ENCODE data around the gene DNAH6.

The DNAH6 gene

DNA sequence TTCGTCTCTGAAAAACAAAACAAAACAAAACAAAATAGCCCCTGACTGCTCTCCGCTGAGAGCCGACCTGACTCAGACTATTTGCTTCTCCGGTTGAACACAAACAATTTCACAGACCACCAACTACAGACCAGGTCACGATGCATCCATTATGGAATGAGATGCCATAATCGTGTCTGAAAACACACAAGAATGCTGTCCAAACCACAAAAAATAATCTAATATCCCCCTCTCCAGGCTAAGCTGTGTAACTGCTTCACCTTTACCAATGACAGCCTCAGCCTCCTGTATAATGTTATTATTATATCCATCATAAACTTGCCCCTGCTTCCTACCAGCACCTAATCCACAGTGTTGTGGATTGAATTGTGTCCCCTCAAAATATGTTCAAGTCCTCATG lies 114.7 kb downstream of the DNAH6 start:
- DNase-seq (ENCODE audit: low read depth in 1 of 2, low spot score in 1 of 2), result no peak

DNA sequence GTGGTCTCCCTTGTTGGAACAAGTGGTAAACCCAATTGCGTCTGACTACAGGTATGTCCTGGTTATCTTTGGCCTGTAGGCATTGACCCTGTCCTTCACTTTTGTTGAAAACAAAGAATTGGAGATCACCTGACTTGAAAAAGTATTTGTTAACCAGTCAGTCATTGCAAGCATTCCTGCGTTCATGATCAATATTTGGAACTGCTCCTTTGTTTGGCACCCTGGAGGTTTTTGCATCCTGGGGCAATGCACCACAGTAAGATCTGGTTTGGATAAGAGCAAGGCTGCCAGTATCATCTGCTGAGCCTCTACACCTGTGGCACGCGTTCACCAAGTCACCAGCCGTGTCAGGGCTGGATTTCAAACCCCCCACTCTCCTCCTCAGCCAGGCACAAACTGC lies 115.7 kb downstream of the DNAH6 start:
- no peak for DNase-seq (ENCODE audit: low read depth in 1 of 2, low spot score in 1 of 2)

DNA sequence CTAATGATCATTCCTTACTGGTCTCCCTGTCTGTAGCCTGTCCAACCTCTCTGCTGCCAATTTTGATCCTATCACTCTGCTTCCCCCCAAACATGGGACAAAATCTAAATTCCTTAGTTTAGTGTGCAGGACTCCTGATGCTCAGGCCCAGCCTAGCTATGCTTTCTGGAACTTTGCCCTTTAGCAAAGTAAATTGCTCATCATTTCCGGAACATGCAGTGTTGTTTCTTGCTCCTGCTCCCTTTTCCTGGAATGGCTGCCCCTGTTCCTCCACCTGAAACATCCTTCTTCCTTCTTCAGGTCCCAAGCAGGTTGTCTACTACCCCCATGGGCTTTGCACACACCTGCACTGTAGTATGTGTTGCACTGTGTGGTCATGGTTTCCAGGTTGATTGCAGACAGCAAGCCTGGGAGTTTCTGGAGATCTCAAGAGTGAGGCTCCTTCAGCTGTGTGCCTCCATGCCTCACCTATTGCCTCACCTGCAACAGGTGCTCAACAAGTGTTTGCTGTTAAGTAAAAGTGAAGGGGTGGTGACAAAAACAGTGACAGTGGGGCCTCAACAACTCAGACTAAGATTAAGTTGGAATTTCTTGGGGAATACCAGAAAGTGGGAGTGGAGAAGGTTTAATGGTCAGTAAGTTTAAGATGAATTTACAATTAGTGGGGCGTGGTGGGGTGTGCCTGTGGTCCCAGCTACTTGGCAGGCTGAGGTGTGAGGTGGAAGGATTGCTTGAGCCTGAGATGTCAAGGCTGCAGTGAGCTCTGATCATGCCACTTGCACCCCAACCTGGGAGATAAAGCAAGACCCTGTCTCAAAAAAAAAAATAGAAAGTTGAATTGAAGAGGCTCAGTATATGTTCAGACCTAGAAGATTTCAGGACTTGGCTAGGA lies 120.0 kb downstream of the DNAH6 start:
- DNase-seq (ENCODE audit: low read depth in 1 of 2, low spot score in 1 of 2), result no peak

DNA sequence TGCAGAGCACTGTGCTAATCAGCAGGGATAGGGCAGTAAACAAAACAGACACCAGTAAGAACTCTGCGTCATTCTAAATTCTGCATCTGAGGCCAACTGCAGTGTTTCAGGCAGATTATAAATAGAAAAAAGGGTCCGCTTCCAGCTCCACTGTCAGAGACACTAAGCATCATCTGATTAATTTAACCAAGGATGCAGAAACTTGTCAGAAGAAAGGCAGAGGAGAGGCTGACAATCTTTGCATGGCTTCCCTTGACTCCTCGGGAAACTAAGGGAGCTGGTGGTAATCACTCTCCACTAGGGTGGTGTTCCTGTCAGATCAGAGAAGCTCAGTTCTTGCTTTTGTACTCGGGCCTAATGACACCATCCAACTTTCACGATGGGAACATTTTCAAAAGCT lies 123.5 kb downstream of the DNAH6 start:
- no peak for DNase-seq (ENCODE audit: low read depth in 1 of 2, low spot score in 1 of 2)

DNA sequence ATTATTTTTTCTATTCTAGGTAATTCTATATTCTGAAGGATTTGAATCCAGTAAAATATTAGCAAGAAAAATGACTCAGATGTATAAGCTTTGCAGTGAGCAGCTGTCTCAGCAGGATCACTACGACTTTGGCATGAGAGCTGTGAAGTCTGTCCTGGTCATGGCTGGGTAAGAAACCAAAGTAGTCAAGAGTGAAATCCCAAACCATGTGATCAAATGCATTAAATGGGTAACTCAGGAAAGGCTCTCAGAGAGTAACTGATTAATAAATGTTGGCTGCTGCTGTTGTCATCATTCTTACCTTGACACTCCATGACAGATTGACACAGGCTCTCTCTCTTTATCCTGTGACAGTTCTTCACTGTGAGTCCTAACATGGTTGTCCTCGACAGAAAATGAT lies 124.1 kb downstream of the DNAH6 start:
- DNase-seq (ENCODE audit: low read depth in 1 of 2, low spot score in 1 of 2), result no peak

DNA sequence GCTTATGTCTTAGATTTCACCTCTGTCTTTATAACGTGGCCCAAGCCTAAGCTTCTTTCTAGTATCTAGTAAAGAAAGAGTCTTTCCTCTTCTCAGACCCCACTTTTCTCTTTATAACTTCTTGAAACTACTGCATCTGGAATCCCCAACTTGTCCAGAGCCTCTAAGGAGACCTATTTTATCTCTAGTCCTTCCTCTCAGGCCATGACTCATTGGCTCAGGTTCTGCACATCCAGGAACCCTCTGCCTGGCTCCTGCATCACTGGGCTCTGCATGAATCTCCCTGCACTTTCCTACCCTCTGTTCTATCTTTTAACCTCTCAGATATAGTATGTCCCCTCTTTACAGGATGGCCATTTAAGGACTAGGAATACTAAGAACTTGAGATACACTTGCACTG lies 124.7 kb downstream of the DNAH6 start:
- DNase-seq (ENCODE audit: low read depth in 1 of 2, low spot score in 1 of 2), result no peak

DNA sequence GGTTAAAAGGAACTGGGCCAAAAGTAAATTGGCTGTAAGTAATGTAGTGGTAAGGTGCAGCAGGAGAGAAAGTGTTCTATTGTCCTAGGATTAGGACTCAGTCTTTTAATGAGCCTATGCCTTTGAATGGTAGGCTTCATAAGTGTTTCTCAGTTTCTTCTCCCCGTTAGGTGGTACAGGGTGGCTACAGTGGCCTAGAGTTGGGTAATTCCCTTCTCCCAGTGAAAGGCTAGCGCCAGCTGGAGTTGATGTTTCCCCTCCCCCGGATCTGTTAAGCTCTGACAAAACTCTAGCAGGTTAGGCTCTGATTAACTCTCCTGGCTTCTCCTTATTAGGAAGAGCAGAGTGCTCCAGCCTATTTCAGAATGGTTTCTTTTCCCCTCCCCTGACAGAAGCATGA lies 127.7 kb downstream of the DNAH6 start:
- DNase-seq (ENCODE audit: low read depth in 1 of 2, low spot score in 1 of 2), result no peak

DNA sequence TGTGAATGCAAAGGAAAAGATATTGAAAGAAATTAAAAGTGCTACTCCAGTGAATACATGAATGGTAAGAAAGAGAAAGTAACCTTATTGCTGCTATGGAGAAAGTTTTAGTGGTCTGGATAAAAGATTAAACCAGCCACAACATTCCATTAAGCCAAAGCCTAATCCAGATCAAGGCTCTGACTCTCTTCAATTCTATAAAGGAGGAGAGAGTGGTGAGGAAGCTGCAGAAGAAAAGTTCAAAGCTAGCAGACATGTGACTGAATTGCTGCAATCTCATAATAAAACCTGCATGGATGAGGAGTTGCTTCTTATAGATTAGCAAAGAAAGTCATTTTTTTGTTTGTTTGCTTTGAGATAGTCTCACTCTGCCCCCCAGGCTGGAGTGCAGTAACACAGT lies 130.2 kb downstream of the DNAH6 start:
- DNase-seq (ENCODE audit: low read depth in 1 of 2, low spot score in 1 of 2), result no peak

DNA sequence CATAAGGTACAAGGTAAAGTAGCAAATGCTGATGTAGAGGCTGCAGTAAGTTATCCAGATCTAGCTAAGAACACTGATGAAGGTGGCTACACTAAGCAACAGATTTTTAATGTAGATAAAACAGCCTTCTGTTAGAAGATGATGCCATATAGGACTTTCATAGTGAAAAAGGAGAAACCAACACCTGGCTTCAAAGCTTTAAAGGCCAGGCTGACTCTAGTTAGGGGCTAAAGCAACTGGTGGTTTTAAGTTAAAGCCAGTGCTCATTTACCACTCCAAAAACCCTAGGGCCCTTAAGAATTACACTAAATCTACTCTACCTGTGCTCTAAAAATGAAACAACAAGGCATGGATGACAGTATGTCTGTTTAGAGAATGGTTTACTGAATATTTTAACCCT lies 131.0 kb downstream of the DNAH6 start:
- DNase-seq (ENCODE audit: low read depth in 1 of 2, low spot score in 1 of 2), result no peak

DNA sequence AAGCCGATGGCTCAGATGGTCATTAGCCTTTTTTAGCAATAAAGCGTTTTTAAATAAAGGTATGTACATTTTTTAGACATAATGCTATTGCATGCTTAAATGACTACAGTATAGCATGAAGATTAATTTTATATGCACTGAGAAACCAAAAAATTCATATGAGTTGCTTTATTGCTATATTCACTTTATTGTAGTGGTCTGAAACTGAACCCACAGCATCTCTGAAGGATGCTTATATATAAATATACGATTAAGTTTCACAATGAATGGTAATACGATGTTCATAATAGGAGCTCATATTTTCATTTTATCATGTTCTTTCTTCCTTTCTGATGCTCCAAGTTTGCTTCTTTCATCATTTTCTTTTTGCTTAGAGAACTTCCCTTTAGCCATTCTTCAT lies 132.8 kb downstream of the DNAH6 start:
- DNase-seq (ENCODE audit: low read depth in 1 of 2, low spot score in 1 of 2), result no peak

DNA sequence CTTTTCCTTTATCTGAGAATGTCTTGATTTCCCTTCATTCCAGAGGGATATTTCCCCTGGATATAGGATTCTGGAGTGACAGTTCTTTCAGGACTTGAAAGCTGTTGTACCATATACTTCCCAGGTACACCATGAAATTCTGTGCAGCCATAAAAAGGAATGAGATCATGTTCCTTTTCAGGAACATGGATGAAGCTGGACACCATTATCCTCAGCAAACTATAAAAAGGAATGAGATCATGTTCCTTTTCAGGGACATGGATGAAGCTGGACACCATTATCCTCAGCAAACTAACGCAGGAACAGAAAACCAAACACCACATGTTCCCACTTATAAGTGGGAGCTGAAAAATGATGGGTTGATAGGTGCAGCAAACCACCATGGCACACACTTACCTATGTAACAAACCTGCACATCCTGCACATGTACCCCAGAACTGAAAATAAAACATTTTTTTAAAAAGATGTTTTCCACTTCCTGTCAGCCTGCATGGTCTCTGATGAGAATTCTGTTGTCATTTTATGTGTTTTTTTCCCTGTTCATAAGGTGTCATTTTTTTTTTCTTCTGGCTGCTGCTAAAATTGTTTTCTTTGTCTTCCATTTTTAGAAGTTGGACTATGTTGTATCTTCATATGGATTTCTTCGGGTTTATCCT lies 133.3 kb downstream of the DNAH6 start:
- no peak for DNase-seq (ENCODE audit: low read depth in 1 of 2, low spot score in 1 of 2)

DNA sequence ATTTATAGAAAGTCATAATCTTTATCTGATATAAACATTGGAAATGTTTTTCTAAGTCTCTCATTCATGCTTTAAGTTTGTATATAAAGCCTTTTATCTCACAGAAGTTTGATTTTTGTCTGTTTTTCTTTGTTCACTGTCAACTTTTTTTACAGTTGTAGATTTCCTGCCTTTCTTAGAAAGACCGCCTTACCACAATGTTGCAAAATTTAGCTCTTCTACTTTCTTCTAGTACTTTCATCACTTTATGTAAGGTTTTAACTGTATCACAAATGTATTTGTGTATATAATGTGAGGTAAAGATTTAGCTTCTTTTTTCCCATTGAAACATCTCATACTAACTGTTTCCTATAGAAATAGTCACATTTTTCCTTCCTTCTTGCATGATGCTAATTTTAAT lies 136.1 kb downstream of the DNAH6 start:
- no peak for DNase-seq (ENCODE audit: low read depth in 1 of 2, low spot score in 1 of 2)

DNA sequence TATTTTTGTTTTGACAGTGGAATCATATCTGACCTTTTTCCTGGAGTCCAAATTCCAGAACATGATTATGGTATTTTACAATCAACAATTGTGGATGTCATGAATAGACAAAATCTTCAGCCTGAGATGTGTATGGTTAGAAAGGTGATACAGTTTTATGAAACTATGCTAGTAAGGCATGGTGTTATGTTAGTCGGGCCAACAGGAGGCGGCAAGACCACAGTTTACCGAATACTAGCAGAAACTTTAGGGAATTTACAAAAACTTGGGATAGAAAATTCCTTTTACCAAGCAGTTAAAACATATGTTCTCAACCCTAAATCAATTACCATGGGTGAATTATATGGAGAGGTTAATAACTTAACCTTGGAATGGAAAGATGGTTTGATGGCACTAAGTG lies 137.0 kb downstream of the DNAH6 start:
- DNase-seq (ENCODE audit: low read depth in 1 of 2, low spot score in 1 of 2), result no peak

DNA sequence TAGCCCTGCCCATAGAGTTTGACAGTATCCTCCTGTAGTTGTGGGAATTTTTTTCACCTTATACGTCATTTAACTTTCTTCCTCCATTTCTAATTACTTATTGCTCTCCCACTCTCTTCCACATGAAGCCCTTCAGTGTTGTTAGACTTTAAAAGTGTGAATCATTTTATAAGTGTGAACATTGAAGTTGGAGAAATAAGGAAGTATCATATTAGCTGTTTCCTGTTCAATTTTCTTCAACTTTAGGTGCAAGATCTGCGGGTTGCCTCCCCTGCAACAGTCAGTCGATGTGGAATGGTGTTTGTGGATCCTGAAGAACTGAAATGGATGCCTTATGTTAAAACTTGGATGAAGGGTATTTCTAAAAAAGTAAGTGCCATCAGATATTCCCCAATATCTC lies 138.1 kb downstream of the DNAH6 start:
- DNase-seq (ENCODE audit: low read depth in 1 of 2, low spot score in 1 of 2), result no peak

DNA sequence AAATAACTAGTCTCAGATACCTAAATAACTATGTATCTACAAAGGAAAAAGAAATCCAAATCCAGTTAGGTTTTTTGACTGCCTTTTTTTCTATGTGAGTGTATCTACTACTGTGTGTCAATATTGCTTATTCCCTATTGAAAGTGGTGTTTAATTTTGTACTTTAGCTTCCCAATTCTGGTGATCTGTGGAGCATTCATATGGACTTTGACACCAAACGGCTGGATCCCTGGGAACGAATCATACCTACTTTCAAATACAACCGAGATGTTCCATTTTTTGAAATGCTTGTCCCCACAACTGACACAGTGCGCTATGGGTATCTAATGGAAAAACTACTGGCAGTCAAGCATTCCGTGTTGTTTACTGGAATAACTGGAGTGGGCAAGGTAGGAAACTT lies 152.8 kb downstream of the DNAH6 start:
- no peak for DNase-seq (ENCODE audit: low read depth in 1 of 2, low spot score in 1 of 2)

DNA sequence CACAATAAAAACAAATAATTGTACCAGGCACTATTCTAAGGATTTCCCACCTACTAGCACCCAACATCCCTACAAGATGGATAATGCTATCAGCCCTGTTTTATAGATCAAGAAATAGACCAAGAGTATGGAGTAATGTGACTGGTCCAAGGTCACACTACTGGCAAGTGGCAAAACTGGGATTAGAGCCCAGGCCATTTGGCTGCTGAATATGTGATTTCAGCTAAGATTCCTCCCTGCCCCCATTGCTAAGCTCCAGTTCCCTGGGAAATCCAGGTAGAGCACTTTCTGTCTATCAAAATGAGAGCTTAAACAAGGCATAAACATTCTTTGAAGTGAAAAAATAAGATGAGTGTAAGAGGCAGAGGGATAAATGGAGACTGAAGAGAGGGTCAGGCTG lies 157.8 kb downstream of the DNAH6 start:
- no peak for DNase-seq (ENCODE audit: low read depth in 1 of 2, low spot score in 1 of 2)

DNA sequence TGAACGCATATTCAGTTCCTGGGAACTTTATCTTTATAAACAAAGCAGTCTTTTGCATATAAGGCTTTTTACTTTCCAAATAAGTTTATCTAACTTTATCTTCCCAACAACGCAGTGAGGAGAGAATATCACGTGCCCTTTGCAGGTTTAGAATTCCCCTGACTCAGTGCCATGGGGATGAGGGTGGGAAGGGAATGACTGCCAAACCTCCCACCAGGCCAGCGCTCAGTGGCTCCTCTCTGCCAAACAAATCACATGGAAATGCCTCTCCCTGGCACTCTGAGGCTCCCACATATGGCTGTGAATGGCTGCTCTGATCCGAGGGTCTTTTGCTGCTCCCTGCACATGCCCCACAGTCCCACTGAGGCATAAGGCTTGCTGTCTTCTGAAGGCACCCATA lies 158.3 kb downstream of the DNAH6 start:
- no peak for DNase-seq (ENCODE audit: low read depth in 1 of 2, low spot score in 1 of 2)

DNA sequence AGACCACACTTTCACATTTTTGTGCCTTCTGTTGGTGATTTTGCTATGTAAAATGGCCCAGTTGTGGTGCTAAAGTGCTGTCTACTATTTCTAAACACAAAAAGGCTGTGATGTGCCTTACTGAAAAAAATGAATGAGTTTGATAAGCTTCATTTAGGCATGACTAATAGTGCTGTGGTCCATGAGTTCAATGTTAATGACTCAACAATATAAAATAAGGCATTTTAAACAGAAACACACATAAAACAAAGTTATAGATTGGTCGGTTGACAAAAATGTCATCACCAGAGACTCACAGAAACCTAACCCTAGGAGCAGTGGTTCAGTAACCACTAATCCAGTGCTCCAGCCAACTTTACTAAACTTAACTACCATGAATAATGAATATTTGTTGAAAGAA lies 160.0 kb downstream of the DNAH6 start:
- no peak for DNase-seq (ENCODE audit: low read depth in 1 of 2, low spot score in 1 of 2)

DNA sequence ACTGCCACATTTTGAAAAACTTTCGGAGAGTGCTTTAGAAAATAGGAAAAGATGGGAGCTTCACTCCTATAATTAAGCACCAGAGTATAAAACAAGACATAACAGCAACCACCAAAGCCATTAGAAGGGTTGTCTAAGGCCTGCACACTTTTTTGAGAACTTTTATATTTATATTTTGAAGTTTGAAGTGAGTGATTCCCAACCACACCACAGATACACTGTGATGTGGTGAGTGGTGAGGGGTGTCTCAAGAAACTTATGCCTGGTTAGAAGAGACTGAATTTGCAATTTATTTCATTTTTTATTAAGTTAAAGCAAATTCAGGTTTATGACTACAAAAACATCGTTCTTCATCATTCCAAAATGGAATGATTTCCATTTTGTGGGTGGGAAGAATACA lies 161.9 kb downstream of the DNAH6 start:
- DNase-seq (ENCODE audit: low read depth in 1 of 2, low spot score in 1 of 2), result no peak

DNA sequence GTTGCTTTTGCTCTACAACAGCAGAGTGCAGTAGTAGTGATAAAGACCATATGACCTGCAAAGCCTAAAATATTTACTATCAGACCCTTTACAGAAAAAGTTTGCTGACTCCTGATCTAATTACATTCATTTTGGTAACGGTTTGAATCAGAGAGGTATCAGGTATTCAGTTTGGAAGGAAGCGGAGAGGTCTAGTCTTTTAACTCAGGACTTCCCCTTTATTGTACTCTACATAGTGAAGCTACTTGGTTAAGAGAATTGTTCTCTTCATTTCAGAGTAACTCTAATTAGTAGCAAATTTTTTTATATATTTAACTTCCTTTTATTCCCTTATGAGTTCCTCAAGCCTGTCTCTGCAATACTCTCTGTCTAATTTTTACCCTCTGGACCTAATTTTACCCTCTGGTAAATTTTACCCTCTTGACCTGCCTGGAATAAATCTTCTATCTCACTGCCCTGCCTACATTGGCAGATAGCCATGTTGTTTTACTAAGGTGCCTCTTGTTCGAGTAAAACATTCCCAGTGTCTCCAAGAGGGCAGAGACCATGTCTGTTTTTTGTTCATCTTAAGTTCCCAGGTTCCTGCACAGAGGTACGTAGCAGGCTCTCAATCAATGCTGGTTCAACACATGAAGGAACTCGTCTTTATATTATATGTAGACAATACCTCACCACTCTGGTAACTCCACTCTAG lies 170.6 kb downstream of the DNAH6 start:
- no peak for DNase-seq (ENCODE audit: low read depth in 1 of 2, low spot score in 1 of 2)

DNA sequence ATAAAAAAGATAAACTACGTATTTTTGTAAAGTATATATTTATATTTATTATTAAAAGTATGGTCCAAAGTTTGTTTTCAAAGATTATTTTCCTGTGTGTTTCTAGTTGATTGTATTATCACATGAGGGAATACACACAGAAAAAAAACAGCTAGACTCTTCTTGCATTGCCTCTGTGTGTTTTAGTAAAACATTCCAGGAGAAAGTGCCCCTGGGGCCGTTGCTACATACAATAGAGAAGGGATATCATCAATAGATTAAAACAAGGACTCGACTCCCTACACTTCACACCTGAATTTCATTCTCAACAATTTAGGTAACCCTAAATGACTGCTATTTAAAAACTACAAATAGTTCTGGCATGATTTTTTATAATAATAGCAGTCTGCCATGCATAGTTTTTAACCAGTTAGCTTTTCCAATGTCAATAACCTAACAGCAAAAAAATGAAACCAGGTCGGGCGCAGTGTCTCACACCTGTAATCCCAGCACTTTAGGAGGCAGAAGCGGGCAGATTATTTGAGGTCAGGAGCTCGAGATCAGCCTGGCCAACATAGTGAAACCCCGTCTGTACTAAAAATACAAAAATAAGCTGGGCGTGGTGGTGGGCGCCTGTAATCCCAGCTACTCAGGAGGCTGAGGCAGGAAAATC lies 171.3 kb downstream of the DNAH6 start:
- DNase-seq (ENCODE audit: low read depth in 1 of 2, low spot score in 1 of 2), result no peak

DNA sequence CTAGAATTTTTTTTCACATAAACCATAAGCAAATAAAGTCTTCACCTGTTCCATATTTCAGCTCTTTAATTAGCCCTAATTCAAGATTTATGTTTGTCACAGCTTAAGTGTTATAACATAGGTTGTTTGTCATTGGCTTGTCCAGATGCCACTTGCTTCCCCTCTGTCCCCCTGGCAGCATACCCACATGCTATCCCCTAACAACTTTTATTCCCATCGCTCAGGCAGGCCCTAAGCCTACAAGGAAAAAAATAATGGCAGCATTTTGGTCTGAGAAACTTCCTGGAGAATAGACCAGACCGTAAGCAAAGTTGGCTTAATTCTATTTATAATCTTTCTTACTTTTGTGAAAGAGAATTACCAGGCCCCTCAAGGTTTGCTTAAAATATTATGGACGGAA lies 173.9 kb downstream of the DNAH6 start:
- no peak for DNase-seq (ENCODE audit: low read depth in 1 of 2, low spot score in 1 of 2)
